ENCODE data around the gene SENP1. TPM values are rescaled to one million over a fixed set of nuclear protein-coding genes. Genes with fewer than 3 reads are reported as not detected.

Gene SENP1
- total and polyA plus RNA-seq, 2 of the 13 experiments (the other 11 are each of a cell fraction or from before 2014, with no cell fraction given) = 14.0 to 20.2 TPM

DNA sequence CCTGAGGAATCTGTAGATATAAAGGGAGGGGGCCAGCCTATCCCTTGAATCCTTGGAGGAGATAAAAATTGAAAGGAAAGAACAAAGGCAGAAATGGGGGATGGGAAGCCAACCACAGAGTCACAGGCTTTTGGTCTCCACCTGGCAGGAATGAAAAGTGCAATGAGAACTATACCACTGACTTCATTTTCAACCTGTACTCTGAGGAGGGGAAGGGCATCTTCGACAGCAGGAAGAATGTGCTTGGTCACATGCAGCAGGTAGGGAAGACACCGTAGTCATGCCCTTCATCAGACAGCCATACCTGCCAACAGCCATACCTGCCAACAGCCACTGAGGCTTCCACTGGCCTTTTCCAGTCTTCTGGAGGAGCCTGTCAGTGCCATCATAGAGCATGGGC, 38.0 kb upstream of the SENP1 start:
- 100% methylated on average over 1 of the region's 2 CpGs for WGBS (ENCODE audit: low lambda C conversion rate)
- H3K79me2 ChIP-seq (ENCODE audit: insufficient read depth, low read length) = no peaks in the 10 kb centered on the region
- no peak overlapping the region for H2AFZ ChIP-seq (ENCODE audit: low read length)
- no peak overlapping the region for H3K27ac ChIP-seq (ENCODE audit: extremely low read length, insufficient read depth, low read length)
- no TSS peak for BruUV-seq (replicated peaks)
- ChIA-PET CTCF (ENCODE audit: low intra/inter-chr PET ratio, low total read pairs) (no interaction called here), POLR2A (interaction anchor here (2.1 kb wide), 1 partner anchor 13 kb away, joined by 5 read pairs; the partner anchor contains the start of gene ASB8)
- H3K9me3 ChIP-seq (ENCODE audit: low read length) = no peaks in the 10 kb centered on the region
- in situ Hi-C loops (cut with HindIII; ENCODE audit: extremely low pct_ligation_motif_present, low pct_unique_long_range_greater_than_20kb) (no loop called here), intact Hi-C loops (cut with micrococcal nuclease; ENCODE audit: unreplicated experiment) (no loop called here)
- H3K27me3 ChIP-seq (ENCODE audit: control insufficient read depth in 1 of 2, insufficient read depth in 2 of 2, low read length in 2 of 2) = no peaks in the 10 kb centered on the region
- ATAC-seq = no peak
- no peak overlapping the region for H3K9ac ChIP-seq (ENCODE audit: insufficient read depth, low read depth, low read length)
- no peak overlapping the region for H3K4me2 ChIP-seq (ENCODE audit: low read depth, low read length)
- H3K36me3 ChIP-seq (replicated peaks in 1 of 2; ENCODE audit: control insufficient read depth in 1 of 2, insufficient read depth in 2 of 2, low read length in 2 of 2) = no peaks in the 10 kb centered on the region; a peak in 1 of 5 replicates
- no peaks in the 10 kb centered on the region for H3K4me1 ChIP-seq (ENCODE audit: insufficient read depth, low read length)
- H4K20me1 ChIP-seq (ENCODE audit: insufficient read depth, low read length) = no peaks in the 10 kb centered on the region
- DNase-seq (ENCODE audit: low spot score) = no peak
- no peak overlapping the region for H3K4me3 ChIP-seq (replicated peaks in 1 of 3; ENCODE audit: insufficient read depth in 1 of 3, low read depth in 2 of 3, low read length in 3 of 3)
- FAIRE-seq = no peak
- TF ChIP-seq, protein P1, sequence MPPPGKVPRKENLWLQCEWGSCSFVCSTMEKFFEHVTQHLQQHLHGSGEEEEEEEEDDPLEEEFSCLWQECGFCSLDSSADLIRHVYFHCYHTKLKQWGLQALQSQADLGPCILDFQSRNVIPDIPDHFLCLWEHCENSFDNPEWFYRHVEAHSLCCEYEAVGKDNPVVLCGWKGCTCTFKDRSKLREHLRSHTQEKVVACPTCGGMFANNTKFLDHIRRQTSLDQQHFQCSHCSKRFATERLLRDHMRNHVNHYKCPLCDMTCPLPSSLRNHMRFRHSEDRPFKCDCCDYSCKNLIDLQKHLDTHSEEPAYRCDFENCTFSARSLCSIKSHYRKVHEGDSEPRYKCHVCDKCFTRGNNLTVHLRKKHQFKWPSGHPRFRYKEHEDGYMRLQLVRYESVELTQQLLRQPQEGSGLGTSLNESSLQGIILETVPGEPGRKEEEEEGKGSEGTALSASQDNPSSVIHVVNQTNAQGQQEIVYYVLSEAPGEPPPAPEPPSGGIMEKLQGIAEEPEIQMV (CRISPR knock-in tag; IDR thresholded peaks at IDR 0.05; ENCODE audit: low read depth) = no peak
- TF ChIP-seq HCFC1 (IDR thresholded peaks at IDR 0.05; ENCODE audit: low read depth, low read length) = no peak
- TF ChIP-seq TEAD2 (CRISPR knock-in tag; IDR thresholded peaks at IDR 0.05) = no peak
- TF ChIP-seq ZBTB7B (CRISPR knock-in tag; IDR thresholded peaks at IDR 0.05) = no peak
- TF ChIP-seq, protein P2, sequence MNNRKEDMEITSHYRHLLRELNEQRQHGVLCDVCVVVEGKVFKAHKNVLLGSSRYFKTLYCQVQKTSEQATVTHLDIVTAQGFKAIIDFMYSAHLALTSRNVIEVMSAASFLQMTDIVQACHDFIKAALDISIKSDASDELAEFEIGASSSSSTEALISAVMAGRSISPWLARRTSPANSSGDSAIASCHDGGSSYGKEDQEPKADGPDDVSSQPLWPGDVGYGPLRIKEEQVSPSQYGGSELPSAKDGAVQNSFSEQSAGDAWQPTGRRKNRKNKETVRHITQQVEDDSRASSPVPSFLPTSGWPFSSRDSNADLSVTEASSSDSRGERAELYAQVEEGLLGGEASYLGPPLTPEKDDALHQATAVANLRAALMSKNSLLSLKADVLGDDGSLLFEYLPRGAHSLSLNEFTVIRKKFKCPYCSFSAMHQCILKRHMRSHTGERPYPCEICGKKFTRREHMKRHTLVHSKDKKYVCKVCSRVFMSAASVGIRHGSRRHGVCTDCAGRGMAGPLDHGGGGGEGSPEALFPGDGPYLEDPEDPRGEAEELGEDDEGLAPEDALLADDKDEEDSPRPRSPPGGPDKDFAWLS (CRISPR knock-in tag; IDR thresholded peaks at IDR 0.05; ENCODE audit: borderline replicate concordance) = no peak
- no peak for TF ChIP-seq ZNF230 (CRISPR knock-in tag; IDR thresholded peaks at IDR 0.05)
- no peak for TF ChIP-seq HOXA5 (CRISPR knock-in tag; IDR thresholded peaks at IDR 0.05)
- TF ChIP-seq, protein P3, sequence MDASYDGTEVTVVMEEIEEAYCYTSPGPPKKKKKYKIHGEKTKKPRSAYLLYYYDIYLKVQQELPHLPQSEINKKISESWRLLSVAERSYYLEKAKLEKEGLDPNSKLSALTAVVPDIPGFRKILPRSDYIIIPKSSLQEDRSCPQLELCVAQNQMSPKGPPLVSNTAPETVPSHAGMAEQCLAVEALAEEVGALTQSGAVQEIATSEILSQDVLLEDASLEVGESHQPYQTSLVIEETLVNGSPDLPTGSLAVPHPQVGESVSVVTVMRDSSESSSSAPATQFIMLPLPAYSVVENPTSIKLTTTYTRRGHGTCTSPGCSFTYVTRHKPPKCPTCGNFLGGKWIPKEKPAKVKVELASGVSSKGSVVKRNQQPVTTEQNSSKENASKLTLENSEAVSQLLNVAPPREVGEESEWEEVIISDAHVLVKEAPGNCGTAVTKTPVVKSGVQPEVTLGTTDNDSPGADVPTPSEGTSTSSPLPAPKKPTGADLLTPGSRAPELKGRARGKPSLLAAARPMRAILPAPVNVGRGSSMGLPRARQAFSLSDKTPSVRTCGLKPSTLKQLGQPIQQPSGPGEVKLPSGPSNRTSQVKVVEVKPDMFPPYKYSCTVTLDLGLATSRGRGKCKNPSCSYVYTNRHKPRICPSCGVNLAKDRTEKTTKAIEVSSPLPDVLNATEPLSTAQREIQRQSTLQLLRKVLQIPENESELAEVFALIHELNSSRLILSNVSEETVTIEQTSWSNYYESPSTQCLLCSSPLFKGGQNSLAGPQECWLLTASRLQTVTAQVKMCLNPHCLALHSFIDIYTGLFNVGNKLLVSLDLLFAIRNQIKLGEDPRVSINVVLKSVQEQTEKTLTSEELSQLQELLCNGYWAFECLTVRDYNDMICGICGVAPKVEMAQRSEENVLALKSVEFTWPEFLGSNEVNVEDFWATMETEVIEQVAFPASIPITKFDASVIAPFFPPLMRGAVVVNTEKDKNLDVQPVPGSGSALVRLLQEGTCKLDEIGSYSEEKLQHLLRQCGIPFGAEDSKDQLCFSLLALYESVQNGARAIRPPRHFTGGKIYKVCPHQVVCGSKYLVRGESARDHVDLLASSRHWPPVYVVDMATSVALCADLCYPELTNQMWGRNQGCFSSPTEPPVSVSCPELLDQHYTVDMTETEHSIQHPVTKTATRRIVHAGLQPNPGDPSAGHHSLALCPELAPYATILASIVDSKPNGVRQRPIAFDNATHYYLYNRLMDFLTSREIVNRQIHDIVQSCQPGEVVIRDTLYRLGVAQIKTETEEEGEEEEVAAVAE (CRISPR knock-in tag; IDR thresholded peaks at IDR 0.05; ENCODE audit: borderline replicate concordance) = no peak
- no peak for TF ChIP-seq NCOA1 (CRISPR knock-in tag; IDR thresholded peaks at IDR 0.05)
- TF ChIP-seq ZNF382 (CRISPR knock-in tag; IDR thresholded peaks at IDR 0.05; ENCODE audit: borderline replicate concordance) = no peak
- TF ChIP-seq, protein P4, sequence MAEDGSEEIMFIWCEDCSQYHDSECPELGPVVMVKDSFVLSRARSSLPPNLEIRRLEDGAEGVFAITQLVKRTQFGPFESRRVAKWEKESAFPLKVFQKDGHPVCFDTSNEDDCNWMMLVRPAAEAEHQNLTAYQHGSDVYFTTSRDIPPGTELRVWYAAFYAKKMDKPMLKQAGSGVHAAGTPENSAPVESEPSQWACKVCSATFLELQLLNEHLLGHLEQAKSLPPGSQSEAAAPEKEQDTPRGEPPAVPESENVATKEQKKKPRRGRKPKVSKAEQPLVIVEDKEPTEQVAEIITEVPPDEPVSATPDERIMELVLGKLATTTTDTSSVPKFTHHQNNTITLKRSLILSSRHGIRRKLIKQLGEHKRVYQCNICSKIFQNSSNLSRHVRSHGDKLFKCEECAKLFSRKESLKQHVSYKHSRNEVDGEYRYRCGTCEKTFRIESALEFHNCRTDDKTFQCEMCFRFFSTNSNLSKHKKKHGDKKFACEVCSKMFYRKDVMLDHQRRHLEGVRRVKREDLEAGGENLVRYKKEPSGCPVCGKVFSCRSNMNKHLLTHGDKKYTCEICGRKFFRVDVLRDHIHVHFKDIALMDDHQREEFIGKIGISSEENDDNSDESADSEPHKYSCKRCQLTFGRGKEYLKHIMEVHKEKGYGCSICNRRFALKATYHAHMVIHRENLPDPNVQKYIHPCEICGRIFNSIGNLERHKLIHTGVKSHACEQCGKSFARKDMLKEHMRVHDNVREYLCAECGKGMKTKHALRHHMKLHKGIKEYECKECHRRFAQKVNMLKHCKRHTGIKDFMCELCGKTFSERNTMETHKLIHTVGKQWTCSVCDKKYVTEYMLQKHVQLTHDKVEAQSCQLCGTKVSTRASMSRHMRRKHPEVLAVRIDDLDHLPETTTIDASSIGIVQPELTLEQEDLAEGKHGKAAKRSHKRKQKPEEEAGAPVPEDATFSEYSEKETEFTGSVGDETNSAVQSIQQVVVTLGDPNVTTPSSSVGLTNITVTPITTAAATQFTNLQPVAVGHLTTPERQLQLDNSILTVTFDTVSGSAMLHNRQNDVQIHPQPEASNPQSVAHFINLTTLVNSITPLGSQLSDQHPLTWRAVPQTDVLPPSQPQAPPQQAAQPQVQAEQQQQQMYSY (CRISPR knock-in tag; IDR thresholded peaks at IDR 0.05) = no peak
- TF ChIP-seq, protein P5, sequence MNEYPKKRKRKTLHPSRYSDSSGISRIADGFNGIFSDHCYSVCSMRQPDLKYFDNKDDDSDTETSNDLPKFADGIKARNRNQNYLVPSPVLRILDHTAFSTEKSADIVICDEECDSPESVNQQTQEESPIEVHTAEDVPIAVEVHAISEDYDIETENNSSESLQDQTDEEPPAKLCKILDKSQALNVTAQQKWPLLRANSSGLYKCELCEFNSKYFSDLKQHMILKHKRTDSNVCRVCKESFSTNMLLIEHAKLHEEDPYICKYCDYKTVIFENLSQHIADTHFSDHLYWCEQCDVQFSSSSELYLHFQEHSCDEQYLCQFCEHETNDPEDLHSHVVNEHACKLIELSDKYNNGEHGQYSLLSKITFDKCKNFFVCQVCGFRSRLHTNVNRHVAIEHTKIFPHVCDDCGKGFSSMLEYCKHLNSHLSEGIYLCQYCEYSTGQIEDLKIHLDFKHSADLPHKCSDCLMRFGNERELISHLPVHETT (CRISPR knock-in tag; conservative IDR thresholded peaks at IDR 0.05) = no peak

All from HepG2 (cell line).